Stimulated activated CD4-positive, alpha-beta T cell treated with anti-CD3 and anti-CD28 coated beads, Interleukin-1b, Interleukin-23, amount 100 ng/mL, for 24 hours (primary cell): ENCODE results near the gene ATP11A.

Experiments used
- DNase-seq, 4 experiments: peaks; one replicate each; pipeline ENCODE4 v3.0.0-alpha.2; 2020; ENCODE audit warnings: low read depth in 4 of 4, low spot score in 1 of 4

Gene ATP11A

DNA sequence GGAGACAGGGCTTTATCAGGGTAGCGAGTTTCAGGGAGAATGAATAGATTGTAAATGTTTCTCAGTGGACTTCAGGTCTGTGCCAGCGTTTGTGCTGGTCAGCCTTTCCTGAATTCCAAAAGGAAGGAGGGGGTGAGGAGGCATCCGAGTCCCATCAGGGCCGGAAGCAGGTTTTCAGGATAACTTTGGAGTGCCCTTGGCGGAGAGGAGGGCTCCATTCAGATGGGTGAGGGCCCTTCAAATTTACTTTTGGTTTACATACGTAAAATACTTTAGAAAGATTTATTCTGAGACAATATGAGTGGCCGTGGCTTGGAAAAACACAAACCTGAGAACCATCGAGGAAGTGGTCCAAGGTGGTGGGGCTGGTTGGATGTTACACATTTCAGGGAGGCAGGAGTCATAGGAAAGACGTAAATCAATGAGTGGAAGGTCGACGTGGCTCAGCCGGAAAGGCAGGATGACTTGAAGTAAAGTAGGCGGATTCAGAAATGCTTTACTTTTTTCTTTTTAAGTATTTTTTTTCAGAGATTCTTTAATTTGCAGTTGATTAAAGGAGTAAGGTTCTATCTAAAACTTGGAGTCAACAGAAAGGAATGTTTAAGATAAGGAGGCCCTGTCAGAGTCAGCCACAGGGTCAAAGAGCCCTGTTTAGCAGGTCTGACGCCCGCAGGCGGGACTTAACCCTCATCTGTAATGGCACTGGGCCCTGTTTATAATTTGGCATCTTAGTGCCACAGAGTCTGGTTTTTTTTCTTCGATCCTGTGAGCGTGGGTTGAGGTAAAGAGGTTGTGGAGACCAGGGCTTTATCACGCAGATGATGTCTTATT is 32.8 kb downstream of the ATP11A start:
- no peak for DNase-seq

GRCh38 chr13:112723771-112724170 is 33.9 kb downstream of the ATP11A start:
- DNase-seq: no peak

DNA sequence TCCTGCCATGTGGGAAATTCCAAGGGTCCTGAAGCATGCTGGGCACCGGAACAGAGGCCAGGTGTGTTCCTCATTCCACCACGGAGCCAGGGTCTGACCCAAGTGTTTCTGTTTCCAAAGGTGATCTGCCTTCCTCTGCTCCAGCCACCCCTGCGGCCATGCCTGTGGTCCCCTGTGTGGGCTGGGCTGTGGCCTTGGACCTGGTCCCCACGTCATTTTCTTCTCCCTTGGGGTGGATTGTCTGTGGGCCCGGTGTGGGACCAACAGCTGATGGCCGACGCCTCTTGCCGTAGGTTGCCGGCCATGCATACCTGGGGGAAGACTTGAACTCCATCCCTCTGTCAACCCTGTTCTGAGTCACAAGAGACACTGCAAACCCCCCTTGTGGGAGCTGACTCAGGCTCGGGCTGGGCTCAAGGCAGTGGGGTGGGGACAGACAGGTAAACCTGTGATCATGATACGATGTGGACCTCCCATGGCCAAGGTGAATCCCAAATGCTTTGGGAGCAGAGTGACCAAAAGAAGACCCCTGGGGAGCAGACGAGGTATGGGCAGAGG is 35.0 kb downstream of the ATP11A start:
- no peak for DNase-seq

DNA sequence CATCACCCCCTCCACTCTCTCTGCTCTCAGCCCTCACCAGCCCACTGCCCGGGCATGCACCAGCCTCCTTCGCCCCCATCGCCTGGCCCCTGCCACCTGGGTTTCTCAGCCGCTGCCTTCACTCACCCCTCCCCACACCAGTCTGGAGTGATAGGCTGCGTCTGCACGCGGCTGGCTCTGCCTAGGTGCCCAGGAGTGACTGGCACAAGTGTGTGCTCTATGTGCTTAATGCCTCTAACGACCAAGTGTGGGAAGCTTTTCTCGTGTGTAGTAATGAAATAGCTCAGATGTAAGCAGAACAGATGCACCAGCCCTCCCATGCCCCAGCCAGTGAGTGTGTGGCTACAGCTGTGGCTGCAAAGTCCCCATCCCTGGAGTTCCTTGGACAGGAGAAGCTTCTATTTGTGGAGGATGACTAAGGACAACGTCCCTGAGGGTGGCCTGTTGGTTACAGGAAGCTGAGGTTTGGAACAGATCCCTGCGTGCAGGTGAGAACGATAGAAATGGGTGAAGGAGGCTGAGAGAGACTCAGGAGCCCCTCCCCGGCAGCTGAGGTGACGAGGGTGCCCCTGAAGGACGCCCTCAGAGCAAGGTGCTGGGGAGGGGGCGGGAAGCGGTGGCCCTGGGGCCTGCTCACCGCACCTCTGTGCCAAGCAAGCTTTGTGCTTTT is 35.6 kb downstream of the ATP11A start:
- no peak for DNase-seq

GRCh38 chr13:112726016-112726767 is 36.4 kb downstream of the ATP11A start:
- DNase-seq: no peak

GRCh38 chr13:112727581-112727980 is 37.7 kb downstream of the ATP11A start:
- DNase-seq: no peak

- no peak for DNase-seq
These were observed 38.7 kb downstream of the ATP11A start for GRCh38 chr13:112728375-112729126.

- no peak for DNase-seq
These were observed 39.6 kb downstream of the ATP11A start for GRCh38 chr13:112729408-112729807.

DNA sequence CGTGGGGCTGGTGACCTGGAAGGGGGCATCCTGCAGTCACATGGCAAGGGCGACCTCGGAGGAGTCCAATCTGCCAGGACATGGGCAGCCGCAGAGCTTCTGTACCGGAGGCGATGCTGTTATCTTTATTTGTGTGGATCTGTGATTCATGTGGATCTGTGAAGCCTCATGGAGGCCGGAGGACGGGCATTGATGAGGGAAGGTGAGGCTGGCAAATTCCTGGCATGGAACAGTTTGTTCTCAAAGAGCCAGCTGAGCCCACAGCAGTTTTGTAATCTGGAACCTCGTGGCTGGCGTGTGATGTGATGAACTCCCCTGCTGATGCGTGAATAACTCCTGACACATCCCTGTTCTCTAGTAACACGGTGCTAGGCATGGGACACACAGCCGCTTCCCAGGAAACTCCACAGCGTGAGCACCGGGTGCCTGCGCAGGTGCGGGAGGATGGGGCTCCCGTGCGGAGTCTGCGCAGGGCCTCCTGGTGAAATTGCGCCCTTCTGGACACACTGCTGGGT is 40.4 kb downstream of the ATP11A start:
- DNase-seq: no peak

- DNase-seq: no peak
These were observed 42.1 kb downstream of the ATP11A start for GRCh38 chr13:112731667-112732616.

DNA sequence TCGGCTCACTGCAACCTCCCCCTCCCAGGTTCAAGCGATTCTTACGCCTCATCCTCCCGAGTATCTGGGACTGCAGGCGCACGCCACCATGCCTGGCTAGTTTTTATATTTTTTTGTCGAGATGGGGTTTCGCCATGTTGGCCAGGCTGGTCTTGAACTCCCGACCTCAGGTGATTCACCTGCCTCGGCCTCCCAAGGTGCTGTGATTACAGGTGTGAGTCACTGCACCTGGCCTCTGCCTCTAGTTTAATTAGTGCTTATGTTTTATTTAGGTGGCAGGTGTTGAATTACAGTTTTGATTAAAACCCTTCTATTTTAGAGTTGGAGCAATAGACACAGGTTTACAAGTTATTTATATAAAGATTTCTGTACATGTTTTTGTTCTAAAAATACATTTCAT is 42.8 kb downstream of the ATP11A start:
- DNase-seq: no peak

- DNase-seq: no peak
These were observed 43.3 kb downstream of the ATP11A start for GRCh38 chr13:112733112-112733511.

- DNase-seq: no peak
These were observed 44.0 kb downstream of the ATP11A start for GRCh38 chr13:112733661-112734379.

DNA sequence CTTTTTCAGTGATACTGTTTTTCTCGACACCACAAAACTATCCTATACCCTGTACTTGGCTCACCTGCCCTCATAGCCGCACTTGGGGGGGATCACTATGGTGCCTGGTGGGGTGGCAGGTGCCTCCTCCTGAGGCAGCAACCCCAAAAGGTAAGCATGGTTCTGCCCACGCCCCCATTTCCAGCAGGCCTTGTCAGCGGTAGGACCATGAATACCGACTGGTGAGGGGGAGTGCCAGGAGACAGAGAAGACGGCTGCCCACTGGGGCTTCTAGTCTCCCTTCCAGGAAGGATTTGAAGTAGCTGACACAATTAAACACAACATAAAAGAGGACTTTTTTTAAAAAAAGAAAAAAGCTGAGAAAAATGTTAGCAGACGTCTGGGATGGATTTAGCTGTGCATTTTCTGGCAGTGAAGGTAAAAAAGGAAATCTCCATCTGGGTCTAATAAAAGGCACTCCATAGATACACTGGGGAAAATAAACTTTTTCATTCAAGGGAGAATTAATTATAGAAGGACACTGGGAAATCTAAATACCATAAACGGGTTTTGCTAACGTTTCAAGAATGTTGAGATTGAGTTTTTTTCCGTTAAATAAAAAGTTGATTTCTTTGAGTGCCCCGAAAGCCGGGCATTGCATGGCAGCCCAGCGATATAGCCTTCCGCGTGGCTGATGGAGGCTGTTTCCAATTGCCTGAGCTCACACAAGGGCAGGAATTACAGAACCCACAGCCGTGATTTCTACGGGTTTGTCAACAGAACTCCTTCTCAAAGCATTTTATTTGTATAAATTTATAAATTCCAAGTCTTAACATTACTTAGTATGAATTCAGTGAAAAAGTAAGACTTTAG is 45.1 kb downstream of the ATP11A start:
- DNase-seq: no peak

DNA sequence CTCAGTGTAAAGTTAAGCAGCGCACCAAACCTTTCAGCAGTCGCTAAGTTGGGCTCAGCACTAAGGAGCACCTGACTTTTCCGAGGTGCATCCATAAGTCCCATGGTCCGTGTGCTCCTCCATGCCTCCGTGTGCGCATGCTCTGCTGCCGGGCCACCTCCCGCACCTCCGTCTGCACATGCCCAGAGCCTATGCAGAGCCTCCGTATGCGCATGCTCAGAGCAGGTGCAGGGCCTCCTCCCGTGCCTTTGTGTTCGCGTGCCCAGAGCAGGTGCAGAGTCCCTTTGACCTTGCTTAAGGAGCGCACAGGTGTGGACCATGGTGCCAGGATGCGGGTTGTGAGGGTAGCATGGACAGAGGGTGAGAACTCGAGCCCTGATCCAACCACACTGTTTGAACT is 46.0 kb downstream of the ATP11A start:
- DNase-seq: no peak

DNA sequence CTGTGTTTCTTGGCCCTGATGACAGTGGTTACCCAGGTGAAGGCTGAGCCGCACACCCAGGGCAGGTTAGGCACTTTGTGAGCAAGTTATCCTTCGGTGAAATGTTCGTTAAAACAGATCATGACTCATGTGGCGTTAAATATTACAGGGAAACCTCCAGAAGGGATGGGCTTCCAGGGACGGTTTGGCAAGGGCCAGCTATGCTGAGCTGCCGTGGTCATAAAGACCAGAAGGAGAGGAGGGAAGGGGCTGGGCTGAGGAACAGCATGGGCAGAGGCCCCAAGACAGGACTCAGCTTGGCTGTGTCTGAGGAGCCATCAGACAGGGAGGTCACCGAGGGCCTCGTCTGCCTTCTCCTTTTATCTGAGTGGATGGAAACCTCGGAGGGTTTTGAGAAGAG is 47.5 kb downstream of the ATP11A start:
- no peak for DNase-seq

DNA sequence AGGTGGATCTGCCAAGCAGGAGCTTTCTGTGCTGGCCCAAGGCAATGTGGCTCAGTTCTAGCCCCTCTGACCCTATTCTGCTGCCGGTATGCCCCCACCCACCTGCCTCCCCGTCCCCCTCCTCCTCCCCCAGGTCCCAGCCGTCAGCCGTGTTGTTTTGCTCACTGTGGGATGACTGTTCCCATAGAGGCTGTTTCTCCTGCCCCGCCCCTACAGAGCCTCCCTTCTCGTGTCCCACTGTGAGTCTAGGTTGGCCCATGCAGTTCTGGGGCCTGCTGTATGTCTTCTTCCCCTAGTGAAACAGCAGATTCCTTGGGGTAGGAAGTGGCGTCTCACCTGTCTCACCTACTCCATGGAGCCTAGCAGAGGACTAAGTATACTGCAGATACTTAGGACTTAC is 48.8 kb downstream of the ATP11A start:
- DNase-seq: no peak

GRCh38 chr13:112740502-112741131 is 50.8 kb downstream of the ATP11A start:
- DNase-seq: no peak
